ENCODE results near the gene PXDN. TPM values are rescaled to one million over a fixed set of nuclear protein-coding genes. Genes with fewer than 3 reads are reported as not detected.

PXDN gene
- total and polyA plus RNA-seq, 2 of the 13 experiments (the other 11 are each of a cell fraction or from before 2014, with no cell fraction given): not detected

- in situ Hi-C loops (cut with HindIII; ENCODE audit: extremely low pct_ligation_motif_present, low pct_unique_long_range_greater_than_20kb): no loop called here
- no TSS peak for BruUV-seq (replicated peaks)
Observed at GRCh38 chr2:1652034-1652790, 92.1 kb downstream of the PXDN start.

More at GRCh38 chr2:1652034-1652790, 92.1 kb downstream of the PXDN start:
- Histone ChIP-seq H3K79me2 (ENCODE audit: insufficient read depth, low read length) (no peaks in the 10 kb centered on the region), H3K9me3 (ENCODE audit: low read length) (no peaks in the 10 kb centered on the region), H3K4me3 (replicated peaks in 1 of 3; ENCODE audit: insufficient read depth in 1 of 3, low read depth in 2 of 3, low read length in 3 of 3) (no peak overlapping the region), H3K4me1 (ENCODE audit: insufficient read depth, low read length) (no peaks in the 10 kb centered on the region), H3K36me3 (replicated peaks in 1 of 2; ENCODE audit: control insufficient read depth in 1 of 2, insufficient read depth in 2 of 2, low read length in 2 of 2) (no peaks in the 10 kb centered on the region), H3K9ac (ENCODE audit: insufficient read depth, low read depth, low read length) (no peak overlapping the region), H2AFZ (ENCODE audit: low read length) (no peak overlapping the region), H3K27ac (ENCODE audit: extremely low read length, insufficient read depth, low read length) (no peak overlapping the region), H3K27me3 (ENCODE audit: control insufficient read depth in 1 of 2, insufficient read depth in 2 of 2, low read length in 2 of 2) (peaks cover 3 to 37% of the 10 kb centered on the region in 2 experiments; a peak in 3 of 5 replicates), H3K4me2 (ENCODE audit: low read depth, low read length) (no peak overlapping the region), H4K20me1 (ENCODE audit: insufficient read depth, low read length) (no peaks in the 10 kb centered on the region; the same call in 1 of the 2 replicates)
- no peak for TF ChIP-seq TP53 (CRISPR knock-in tag; conservative IDR thresholded peaks at IDR 0.05)
- TF ChIP-seq ZNF749 (CRISPR knock-in tag; IDR thresholded peaks at IDR 0.05; ENCODE audit: borderline replicate concordance): no peak
- TF ChIP-seq NFYC (CRISPR knock-in tag; IDR thresholded peaks at IDR 0.05): no peak
- TF ChIP-seq ZNF83 (CRISPR knock-in tag; IDR thresholded peaks at IDR 0.05; ENCODE audit: borderline replicate concordance): no peak
- TF ChIP-seq ASH2L (IDR thresholded peaks at IDR 0.05; ENCODE audit: insufficient read length, low read depth, low read length): no peak
- no peak for TF ChIP-seq UBTF (CRISPR knock-in tag; IDR thresholded peaks at IDR 0.05)
- TF ChIP-seq KLF9 (CRISPR knock-in tag; IDR thresholded peaks at IDR 0.05; ENCODE audit: low read depth): no peak
- no peak for TF ChIP-seq ATM (IDR thresholded peaks at IDR 0.05; ENCODE audit: borderline replicate concordance)
- no peak for TF ChIP-seq DMTF1 (CRISPR knock-in tag; IDR thresholded peaks at IDR 0.05)
- CTCF ChIA-PET (ENCODE audit: low intra/inter-chr PET ratio, low total read pairs): no interaction called here
- intact Hi-C loops (cut with micrococcal nuclease; ENCODE audit: unreplicated experiment): no loop called here
- FAIRE-seq: no peak
- WGBS (ENCODE audit: low lambda C conversion rate): 6% methylated on average over 9 of the region's 9 CpGs
- DNase-seq (ENCODE audit: low spot score): no peak
- POLR2A ChIA-PET: no interaction called here
- ATAC-seq: no peak
